Measurements from ENCODE around the gene OR10G4.
"Not testable (repeated sequence)": the region's sequence is repeated elsewhere in the genome, so short reads cannot be mapped to it uniquely, and the experiment has no call there.

The OR10G4 gene

GRCh38 chr11:124012697-124013096 lies at the start of gene OR10G4:
Gene OR10G4, plus strand, starts transcription at chr11:124012997. Its CDS starts 2,578 bp downstream, at chr11:124015575.
- no peak for DNase-seq

GRCh38 chr11:123973816-123974215 lies 39.0 kb upstream of the OR10G4 start:
- no peak for DNase-seq

- DNase-seq, result no peak
These were observed 35.8 kb upstream of the OR10G4 start for GRCh38 chr11:123976770-123977560.

GRCh38 chr11:123977731-123978347 lies 35.0 kb upstream of the OR10G4 start, which contains the start of gene OR10S1:
Gene OR10S1, minus strand, starts transcription at chr11:123977781. Its CDS starts 117 bp downstream, at chr11:123977664.
- no peak for DNase-seq

GRCh38 chr11:123979311-123979710 lies 33.5 kb upstream of the OR10G4 start:
- no peak for DNase-seq

GRCh38 chr11:123995119-123995518 lies 17.7 kb upstream of the OR10G4 start, which contains the start of gene OR10G6:
Gene OR10G6, minus strand, starts transcription at chr11:123995161. Its CDS starts 0 bp downstream, at chr11:123995161.
- no peak for DNase-seq

- not testable (repeated sequence) for DNase-seq
These were observed 3.0 kb downstream of the OR10G4 start for GRCh38 chr11:124015837-124016236.

- no peak for DNase-seq
These were observed 13.7 kb downstream of the OR10G4 start, which contains the start of gene OR10G8 for GRCh38 chr11:124026498-124026897. Gene OR10G8, plus strand, starts transcription at chr11:124026798. Its CDS starts 2,825 bp downstream, at chr11:124029623.

GRCh38 chr11:124036666-124037065 lies 23.9 kb downstream of the OR10G4 start:
- DNase-seq, result no peak

GRCh38 chr11:124039557-124039956 lies 26.8 kb downstream of the OR10G4 start:
- DNase-seq, result no peak

GRCh38 chr11:124041254-124041653 lies 28.5 kb downstream of the OR10G4 start, which contains the start of gene OR10G7:
Gene OR10G7, minus strand, starts transcription at chr11:124041325. Its CDS starts 2,324 bp downstream, at chr11:124039001.
- DNase-seq, result no peak

- no peak for DNase-seq
These were observed 30.6 kb downstream of the OR10G4 start for GRCh38 chr11:124043420-124043819.

- DNase-seq, result no peak
These were observed 38.0 kb downstream of the OR10G4 start for GRCh38 chr11:124050748-124051147.

GRCh38 chr11:124052966-124053365 lies 40.2 kb downstream of the OR10G4 start:
- DNase-seq, result no peak
